RWPE1 (cell line): Measurements from ENCODE around the gene HDAC5.

ENCODE experiments used
- CTCF ChIA-PET: fragments of 350-600 bp; sonication (Branson Sonifier 250); formaldehyde crosslinking; extraction: SDS; loops from one replicate; lab custom pipeline; 2021; lab: Yijun Ruan, JAX
- POLR2A ChIA-PET: fragments of 400-600 bp; formaldehyde crosslinking; extraction: SDS; loops from one replicate; lab custom pipeline; 2020; ENCODE audit warnings: antibody characterized with exemption; ENCODE audit not compliant: low non-redundant PET; lab: Yijun Ruan, JAX
- DNase-seq: peaks from one replicate; pipeline ENCODE4 v3.0.0; 2012; ENCODE audit warnings: low spot score
- H3K27ac ChIP-seq: fragments of 450-650 bp; 2 replicates; pipeline ENCODE4 v1.5.1; 2017
- CTCF ChIP-seq: fragments of 450-650 bp; conservative IDR thresholded peaks from 2 replicates; pipeline ENCODE4 v1.5.1; 2017; ENCODE audit warnings: low read depth, mild to moderate bottlenecking

The HDAC5 gene

GRCh38 chr17:44074231-44074910 lies 49.1 kb downstream of the HDAC5 start:
- POLR2A ChIA-PET: no interaction called here
- DNase-seq: no peak
- peak overlapping the region; percentile 41 for H3K27ac ChIP-seq
- TF ChIP-seq CTCF: no peak
- CTCF ChIA-PET: interaction anchor here (0.8 to 1.6 kb wide), 2 partner anchors 9 to 41 kb away, joined by 3 read pairs; no protein-coding TSS in a partner anchor

- DNase-seq: no peak
- CTCF ChIA-PET: interaction anchor here (0.6 to 1.0 kb wide), 2 partner anchors 27 to 79 kb away, joined by 3 to 5 read pairs; no protein-coding TSS in a partner anchor
- H3K27ac ChIP-seq: peak overlapping the region; percentile 96
- TF ChIP-seq CTCF: no peak
- POLR2A ChIA-PET: interaction anchor here (1.0 kb wide), 1 partner anchor 43 kb away, joined by 5 read pairs; no protein-coding TSS in a partner anchor
Observed at GRCh38 chr17:44071772-44072171, 51.7 kb downstream of the HDAC5 start.

GRCh38 chr17:44071198-44071520 lies 52.3 kb downstream of the HDAC5 start:
- POLR2A ChIA-PET: interaction anchor here (0.6 to 1.0 kb wide), 2 partner anchors 10 to 51 kb away, joined by 3 to 7 read pairs; no protein-coding TSS in a partner anchor
- DNase-seq: no peak
- CTCF ChIA-PET: interaction anchor here (0.5 to 1.0 kb wide), 4 partner anchors 28 to 946 kb away, joined by 3 to 5 read pairs (median 4); partner anchors contain the start of gene BRCA1
- peak overlapping the region; percentile 96 for H3K27ac ChIP-seq
- TF ChIP-seq CTCF: no peak

- peak within 1 kb of the TSS; percentile 96 for H3K27ac ChIP-seq
- peak; percentile 95 for DNase-seq
- no peak for TF ChIP-seq CTCF
- POLR2A ChIA-PET: interaction anchor here (0.6 to 1.0 kb wide), 4 partner anchors 11 to 426 kb away, joined by 3 to 7 read pairs (median 4); no protein-coding TSS in a partner anchor
- CTCF ChIA-PET: interaction anchor here (0.5 to 1.0 kb wide), 5 partner anchors 33 to 946 kb away, joined by 3 to 8 read pairs (median 5); partner anchors contain the start of gene BRCA1
Observed at GRCh38 chr17:44070455-44071197, 52.8 kb downstream of the HDAC5 start, which contains the start of gene G6PC3. Gene G6PC3, plus strand, starts transcription at chr17:44070735. Its CDS starts 231 bp downstream, at chr17:44070966.

- peak; percentile 48 for DNase-seq
- TF ChIP-seq CTCF: no peak
- peak overlapping the region; percentile 96 for H3K27ac ChIP-seq
- ChIA-PET CTCF (interaction anchor here (0.7 kb wide), 1 partner anchor 33 kb away, joined by 8 read pairs; no protein-coding TSS in a partner anchor), POLR2A (interaction anchor here (0.6 to 0.7 kb wide), 2 partner anchors 25 to 427 kb away, joined by 3 to 4 read pairs; no protein-coding TSS in a partner anchor)
Observed at GRCh38 chr17:44069974-44070454, 53.4 kb downstream of the HDAC5 start.

GRCh38 chr17:44067545-44067940 lies 55.9 kb downstream of the HDAC5 start:
- ChIA-PET POLR2A (no interaction called here), CTCF (no interaction called here)
- H3K27ac ChIP-seq: no peak overlapping the region
- DNase-seq: no peak
- no peak for TF ChIP-seq CTCF
